IMR-90 (cell line): ENCODE results near the gene SLC2A6.

Source experiments
- CEBPB ChIP-seq: IDR thresholded peaks from 2 replicates; pipeline ENCODE4 v1.6.1; 2012; ENCODE audit warnings: low read depth, low read length, improper control_type of control experiment
- CTCF ChIP-seq: conservative IDR thresholded peaks from 2 replicates; pipeline ENCODE4 v1.5.1; 2012; ENCODE audit warnings: mild to moderate bottlenecking, low read depth, low read length, improper control_type of control experiment
- MAFK ChIP-seq: IDR thresholded peaks from 2 replicates; pipeline ENCODE4 v1.6.1; 2012; ENCODE audit warnings: low read depth, low read length, improper control_type of control experiment
- MAZ ChIP-seq: IDR thresholded peaks from 2 replicates; pipeline ENCODE4 v1.6.1; 2012; ENCODE audit warnings: low read depth, mild to moderate bottlenecking, low read length, improper control_type of control experiment, moderate library complexity, borderline replicate concordance
- MXI1 ChIP-seq: IDR thresholded peaks from 2 replicates; pipeline ENCODE4 v1.6.1; 2012; ENCODE audit warnings: low read depth, mild to moderate bottlenecking, low read length, moderate library complexity, borderline replicate concordance
- POLR2A ChIP-seq: IDR thresholded peaks from 2 replicates; pipeline ENCODE4 v1.6.1; 2012; ENCODE audit warnings: mild to moderate bottlenecking, low read depth, low read length
- RCOR1 ChIP-seq: IDR thresholded peaks from 2 replicates; pipeline ENCODE4 v1.6.1; 2012; ENCODE audit warnings: mild to moderate bottlenecking, low read length, improper control_type of control experiment; ENCODE audit not compliant: insufficient replicate concordance

DNA sequence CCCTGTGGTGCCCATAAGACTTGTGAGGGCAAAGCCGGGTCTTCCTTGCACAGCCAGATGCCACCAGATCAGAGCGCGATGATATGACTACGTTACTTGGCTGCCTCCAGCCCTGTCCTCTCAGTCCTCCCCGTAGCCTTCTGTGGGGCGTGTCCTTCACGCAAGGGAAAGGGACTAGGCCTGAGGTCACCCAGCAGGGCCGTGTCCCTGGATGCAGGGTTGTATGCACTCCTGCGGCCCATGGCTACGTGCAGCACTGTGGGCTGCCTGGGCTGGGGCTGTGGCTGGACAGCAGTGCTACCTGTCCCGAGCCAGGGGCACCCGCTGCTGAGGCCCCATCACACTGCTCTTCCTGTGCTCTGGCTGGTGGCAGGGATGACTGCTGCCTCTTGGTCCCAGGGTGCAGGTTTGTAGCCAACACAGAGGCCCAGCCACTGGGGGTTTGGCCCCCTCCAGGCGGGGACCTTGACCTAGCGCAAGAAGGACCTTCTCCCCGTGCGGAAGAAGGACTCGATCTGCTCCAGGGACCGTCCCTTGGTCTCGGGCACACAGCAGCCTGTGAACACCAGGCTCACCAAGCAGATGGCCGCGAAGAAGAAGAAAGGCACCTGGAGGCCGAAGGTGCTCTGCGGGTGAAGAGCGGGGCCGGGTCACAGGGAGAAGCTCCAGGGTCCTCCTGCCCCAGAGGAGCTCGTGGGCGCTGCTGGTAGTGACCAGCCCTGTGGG is 7.2 kb downstream of the SLC2A6 start:
- TF ChIP-seq MAFK (no peak), CTCF (no peak), MAZ (no peak), RCOR1 (no peak), POLR2A (no peak), CEBPB (no peak), MXI1 (no peak)
